Neural progenitor cell (in vitro differentiated cells): ENCODE measurements around the gene SEMA3E.

ENCODE experiments used
- CTCF ChIP-seq: fragments of 200-600 bp; sonication (generic); IDR thresholded peaks from 2 replicates; pipeline ENCODE4 v1.5.1; 2017; ENCODE audit warnings: antibody characterized with exemption, mild to moderate bottlenecking
- EZH2 ChIP-seq: fragments of 200-600 bp; sonication (generic); IDR thresholded peaks from 2 replicates; pipeline ENCODE4 v1.6.1; 2017; ENCODE audit warnings: antibody characterized with exemption, mild to moderate bottlenecking, moderate library complexity

- TF ChIP-seq EZH2 (no peak), CTCF (no peak)
Observed at GRCh38 chr7:83524277-83525075, 124.5 kb downstream of the SEMA3E start.
